Ectodermal cell (in vitro differentiated cells): ENCODE measurements around the gene CEMP1.

Experiments
- H3K27ac ChIP-seq: 2 replicates; pipeline ENCODE4 v1.7.0; 2013; ENCODE audit warnings: mild to moderate bottlenecking, low read depth, low read length; ENCODE audit not compliant: insufficient read depth, poor library complexity, severe bottlenecking
- H3K27me3 ChIP-seq: 2 replicates; pipeline ENCODE4 v1.7.0; 2013; ENCODE audit warnings: mild to moderate bottlenecking, low read length; ENCODE audit not compliant: insufficient read depth, control insufficient read depth, poor library complexity, severe bottlenecking
- H3K36me3 ChIP-seq: one replicate; pipeline ENCODE4 v1.7.0; 2013; ENCODE audit warnings: low read length; ENCODE audit not compliant: control insufficient read depth, insufficient read depth
- H3K4me1 ChIP-seq: one replicate; pipeline ENCODE4 v1.7.0; 2013; ENCODE audit warnings: low read length; ENCODE audit not compliant: control insufficient read depth, insufficient read depth
- H3K4me3 ChIP-seq: 2 replicates; pipeline ENCODE4 v1.7.0; 2013; ENCODE audit warnings: low read depth, low read length, control low read depth; ENCODE audit not compliant: insufficient read depth
- H3K9me3 ChIP-seq: 2 replicates; pipeline ENCODE4 v1.7.0; 2013; ENCODE audit warnings: mild to moderate bottlenecking, low read length, moderate library complexity; ENCODE audit not compliant: control insufficient read depth
- WGBS, 2 experiments: methylation state at CpG; one replicate each; pipeline ENCODE4 v1.1.7; 2013; ENCODE audit warnings: missing lambda C conversion rate in 2 of 2; 5-methylcytosine and 5-hydroxymethylcytosine counted together

The CEMP1 gene

DNA sequence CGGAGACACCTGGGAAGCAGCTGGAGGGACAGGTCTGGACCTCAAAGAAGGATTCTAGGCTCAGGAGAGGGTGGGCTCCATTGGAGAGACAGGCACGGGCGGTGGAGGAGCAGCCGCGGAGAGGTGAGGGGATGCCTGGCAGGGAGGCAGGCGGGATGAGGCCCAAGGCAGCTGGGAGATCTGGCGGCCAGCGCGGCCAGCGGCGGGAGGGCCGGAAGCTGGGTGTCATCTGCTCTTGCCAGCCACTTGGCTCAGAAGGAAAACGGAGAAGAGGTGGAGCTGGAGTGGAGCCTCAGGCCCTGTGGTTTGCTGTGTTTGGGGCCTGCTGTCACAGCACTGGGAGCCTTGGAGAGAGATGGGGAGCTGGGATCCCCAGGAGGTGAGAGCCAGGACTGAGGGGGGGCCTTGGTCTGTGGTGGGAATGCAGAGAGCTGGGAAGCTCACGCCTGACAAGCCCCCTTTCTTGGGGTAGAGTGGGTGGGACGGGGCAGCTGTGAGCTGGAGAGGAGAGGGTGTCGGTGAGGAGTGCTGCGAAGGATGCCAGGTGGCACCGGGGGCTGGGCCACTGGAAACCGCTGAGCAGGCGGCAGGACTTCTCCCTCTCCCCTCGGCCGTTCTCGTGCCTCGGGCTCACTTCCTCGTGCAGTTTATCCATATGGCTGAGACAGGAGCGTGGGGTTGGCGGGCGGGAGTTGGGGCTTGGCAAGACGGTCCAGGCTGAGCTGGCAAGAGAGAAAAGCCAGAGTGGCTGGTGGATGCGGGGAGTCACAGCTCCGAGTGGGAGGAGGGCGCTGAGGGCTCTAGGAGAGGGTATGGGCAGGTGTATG is 48.3 kb downstream of the CEMP1 start:
- H3K36me3 ChIP-seq = no peaks in the 10 kb centered on the region
- WGBS, 2 experiments = 90 to 91% methylated on average over 32 of the region's 32 CpGs
- no peak overlapping the region for H3K4me3 ChIP-seq
- no peaks in the 10 kb centered on the region for H3K27me3 ChIP-seq
- H3K27ac ChIP-seq = no peak overlapping the region
- H3K4me1 ChIP-seq = peaks cover 4% of the 10 kb centered on the region
- no peaks in the 10 kb centered on the region for H3K9me3 ChIP-seq

DNA sequence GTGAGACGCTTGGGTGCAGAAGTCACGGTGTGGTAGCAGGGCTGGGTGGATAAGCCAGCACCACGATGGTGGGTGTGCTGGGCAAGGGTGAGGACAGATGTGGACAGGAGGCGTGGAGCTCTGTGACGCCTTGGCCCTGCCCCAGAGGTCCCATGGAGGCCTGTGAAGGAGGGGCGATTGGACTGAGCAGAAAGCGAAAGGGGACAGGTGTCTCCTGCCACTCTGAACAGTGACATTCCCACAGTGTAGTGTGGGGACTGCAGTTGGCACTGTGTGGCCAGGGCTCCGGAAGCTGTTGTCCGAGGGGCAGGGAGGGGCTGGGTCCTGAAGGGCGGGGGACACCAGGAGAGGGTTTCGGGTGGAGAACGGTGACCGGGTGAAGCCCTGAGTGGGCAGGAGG is 49.0 kb downstream of the CEMP1 start:
- no peaks in the 10 kb centered on the region for H3K36me3 ChIP-seq
- no peaks in the 10 kb centered on the region for H3K9me3 ChIP-seq
- H3K27ac ChIP-seq = no peak overlapping the region
- H3K4me3 ChIP-seq = no peak overlapping the region
- peaks cover 4% of the 10 kb centered on the region for H3K4me1 ChIP-seq
- H3K27me3 ChIP-seq = no peaks in the 10 kb centered on the region
- WGBS, 2 experiments = 93% methylated on average over 13 of the region's 13 CpGs

DNA sequence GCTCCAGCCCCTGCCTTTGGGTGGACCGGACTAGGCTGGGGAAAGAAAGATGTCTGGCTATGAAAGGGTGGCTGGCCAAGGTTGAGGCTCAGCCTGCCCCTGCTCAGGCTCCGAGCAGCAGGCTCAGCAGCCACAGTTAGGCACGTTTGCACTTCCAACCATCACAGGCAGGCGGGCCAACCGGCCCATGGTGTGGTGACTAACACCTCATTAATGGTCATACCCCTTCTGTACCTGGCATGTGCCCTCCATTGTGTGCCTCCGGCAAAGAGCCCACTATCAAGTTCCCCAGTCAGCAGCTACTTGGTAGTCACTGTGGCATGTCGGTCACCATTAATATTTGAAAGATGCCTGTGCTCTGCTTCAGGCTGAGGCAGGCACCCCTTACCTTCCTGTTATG is 49.5 kb downstream of the CEMP1 start:
- Histone ChIP-seq H3K9me3 (no peaks in the 10 kb centered on the region), H3K4me3 (no peak overlapping the region), H3K27me3 (peaks cover 2% of the 10 kb centered on the region), H3K36me3 (no peaks in the 10 kb centered on the region), H3K4me1 (no peaks in the 10 kb centered on the region), H3K27ac (no peak overlapping the region)
- 82 to 83% methylated on average over 7 of the region's 7 CpGs for WGBS, 2 experiments

DNA sequence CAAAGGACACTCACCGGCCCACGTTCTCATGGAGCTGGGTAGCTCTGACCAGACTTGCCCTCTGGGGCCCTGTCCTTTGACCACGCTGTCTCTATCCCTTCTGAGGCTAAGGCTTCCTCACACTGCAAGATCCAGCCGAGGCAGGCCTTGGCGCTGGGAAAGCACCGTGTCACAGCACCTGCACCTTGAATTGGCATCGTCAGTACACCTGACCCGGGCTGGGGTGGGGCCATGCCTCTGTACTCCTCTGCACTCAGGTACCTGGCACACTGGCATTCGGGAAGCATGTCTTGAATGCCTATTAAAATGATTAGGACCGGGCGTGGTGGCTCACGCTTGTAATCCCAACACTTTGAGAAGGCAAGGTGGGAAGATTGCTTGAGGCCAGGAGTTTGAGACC is 50.3 kb downstream of the CEMP1 start:
- Histone ChIP-seq H3K27ac (no peak overlapping the region), H3K36me3 (no peaks in the 10 kb centered on the region), H3K27me3 (peaks cover 9% of the 10 kb centered on the region), H3K4me3 (no peak overlapping the region), H3K4me1 (peaks cover 3% of the 10 kb centered on the region), H3K9me3 (no peaks in the 10 kb centered on the region)
- 93 to 94% methylated on average over 12 of the region's 12 CpGs for WGBS, 2 experiments
